Colonic mucosa (tissue), 4 donors: ENCODE data around the gene NOSTRIN. TPM values are rescaled to one million over a fixed set of nuclear protein-coding genes. Genes with fewer than 3 reads are reported as not detected.
"Not testable (repeated sequence)": the region's sequence is repeated elsewhere in the genome, so short reads cannot be mapped to it uniquely, and the experiment has no call there.

Experiments used
- DNase-seq: peaks from one replicate; pipeline ENCODE4 v3.0.0-alpha.2; 2020
- H3K27ac ChIP-seq: fragments of 200-600 bp; one replicate; pipeline ENCODE4 v1.8.0; 2021
- H3K27me3 ChIP-seq: fragments of 200-600 bp; one replicate; pipeline ENCODE4 v1.8.0; 2021
- H3K36me3 ChIP-seq: fragments of 200-600 bp; one replicate; pipeline ENCODE4 v1.8.0; 2021
- H3K4me1 ChIP-seq: fragments of 200-600 bp; one replicate; pipeline ENCODE4 v1.8.0; 2021; ENCODE audit warnings: mild to moderate bottlenecking
- H3K4me3 ChIP-seq: fragments of 200-600 bp; one replicate; pipeline ENCODE4 v1.8.0; 2021
- H3K9ac ChIP-seq, 2 donors: one replicate each; pipeline ENCODE4 v1.7.0; 2013; ENCODE audit warnings: control low read depth in 2 of 2, low read depth in 2 of 2, low read length in 2 of 2
- H3K9me3 ChIP-seq: fragments of 200-600 bp; one replicate; pipeline ENCODE4 v1.8.0; 2021
- CTCF ChIP-seq: fragments of 200-600 bp; IDR thresholded peaks from one replicate; pipeline ENCODE4 v1.8.0; 2022; ENCODE audit warnings: antibody characterized with exemption, mild to moderate bottlenecking
- intact Hi-C: fragments of 100-400 bp; cut with DNase I; formaldehyde crosslinking; loops from one replicate; pipeline ENCODE4 v1.14.1; 2022
- total RNA-seq, 2 donors: library from RNA; stranded (reverse); fragmentation: NEBNext Ultra II Directional in 1 of 2; extraction: Animal tissue kit (Norgen Biotek cat#: 25700) in 1 of 2; gene quantifications; one replicate each; pipeline ENCODE4 v1.2.1, GENCODE V29; 2021
- donor health status: healthy.
- donor health status: DM: no; HTN: no; CAD: no.
- donor health status: DM: no; HTN: no; CAD: no.

The NOSTRIN gene
- total RNA-seq, 2 donors from 2014 or later = 29.0 to 37.2 TPM

GRCh38 chr2:168790226-168790902 is 12.1 kb upstream of the NOSTRIN start:
- Histone ChIP-seq H3K9me3 (no peaks in the 10 kb centered on the region), H3K4me3 (no peak overlapping the region), H3K27me3 (no peaks in the 10 kb centered on the region), H3K4me1 (no peaks in the 10 kb centered on the region), H3K9ac (no peak overlapping the region), H3K27ac (no peak overlapping the region), H3K36me3 (no peaks in the 10 kb centered on the region)
- intact Hi-C loops = no loop called here
- no peak for DNase-seq
- no peak for TF ChIP-seq CTCF

GRCh38 chr2:168791140-168791539 is 11.3 kb upstream of the NOSTRIN start:
- H3K9ac ChIP-seq, H3K9me3 ChIP-seq, H3K27me3 ChIP-seq, H3K36me3 ChIP-seq, H3K4me1 ChIP-seq, H3K4me3 ChIP-seq, H3K27ac ChIP-seq, DNase-seq, intact Hi-C loops: not testable (repeated sequence)

- no peak for DNase-seq
- intact Hi-C loops = no loop called here
- Histone ChIP-seq H3K27ac (no peak overlapping the region), H3K4me3 (no peak overlapping the region), H3K36me3 (no peaks in the 10 kb centered on the region), H3K4me1 (peaks cover 11% of the 10 kb centered on the region), H3K9me3 (no peaks in the 10 kb centered on the region), H3K9ac (no peak overlapping the region), H3K27me3 (no peaks in the 10 kb centered on the region)
- TF ChIP-seq CTCF = no peak
Measured at GRCh38 chr2:168793596-168793995, 8.8 kb upstream of the NOSTRIN start.

- TF ChIP-seq CTCF = no peak
- H3K27ac ChIP-seq = no peak overlapping the region
- H3K4me3 ChIP-seq = no peak overlapping the region
- no peaks in the 10 kb centered on the region for H3K27me3 ChIP-seq
- intact Hi-C loops = no loop called here
- H3K9ac ChIP-seq = no peak overlapping the region
- peaks cover 12% of the 10 kb centered on the region for H3K4me1 ChIP-seq
- H3K36me3 ChIP-seq = no peaks in the 10 kb centered on the region
- H3K9me3 ChIP-seq = no peaks in the 10 kb centered on the region
- no peak for DNase-seq
Measured at GRCh38 chr2:168794968-168795367, 7.5 kb upstream of the NOSTRIN start.

GRCh38 chr2:168796090-168796577 is 6.3 kb upstream of the NOSTRIN start:
- no peaks in the 10 kb centered on the region for H3K9me3 ChIP-seq
- no peaks in the 10 kb centered on the region for H3K36me3 ChIP-seq
- TF ChIP-seq CTCF = no peak
- no peaks in the 10 kb centered on the region for H3K27me3 ChIP-seq
- H3K27ac ChIP-seq = no peak overlapping the region
- DNase-seq = no peak
- intact Hi-C loops = no loop called here
- H3K9ac ChIP-seq = no peak overlapping the region
- peaks cover 12% of the 10 kb centered on the region for H3K4me1 ChIP-seq
- H3K4me3 ChIP-seq = no peak overlapping the region

GRCh38 chr2:168796583-168797285 is 5.7 kb upstream of the NOSTRIN start:
- H3K4me3 ChIP-seq = no peak overlapping the region
- TF ChIP-seq CTCF = no peak
- H3K9me3 ChIP-seq = no peaks in the 10 kb centered on the region
- no peaks in the 10 kb centered on the region for H3K36me3 ChIP-seq
- DNase-seq = no peak
- H3K4me1 ChIP-seq = peaks cover 17% of the 10 kb centered on the region
- H3K9ac ChIP-seq = no peak overlapping the region
- no peak overlapping the region for H3K27ac ChIP-seq
- intact Hi-C loops = no loop called here
- no peaks in the 10 kb centered on the region for H3K27me3 ChIP-seq
